Erythroblast (primary cell): ENCODE measurements around the gene GLB1L.

Source experiments
- DNase-seq, 2 experiments: peaks; one replicate each; lab custom pipeline; 2025; lab: John Stamatoyannopoulos, UW
- GATA1 ChIP-seq: IDR thresholded peaks from 2 replicates; pipeline ENCODE4 v1.6.1; 2011; ENCODE audit warnings: low read depth, mild to moderate bottlenecking, control low read depth, low read length, moderate library complexity
- POLR2A ChIP-seq: IDR thresholded peaks from 2 replicates; pipeline ENCODE4 v1.6.1; 2011; ENCODE audit warnings: mild to moderate bottlenecking, low read length

GLB1L gene

DNA sequence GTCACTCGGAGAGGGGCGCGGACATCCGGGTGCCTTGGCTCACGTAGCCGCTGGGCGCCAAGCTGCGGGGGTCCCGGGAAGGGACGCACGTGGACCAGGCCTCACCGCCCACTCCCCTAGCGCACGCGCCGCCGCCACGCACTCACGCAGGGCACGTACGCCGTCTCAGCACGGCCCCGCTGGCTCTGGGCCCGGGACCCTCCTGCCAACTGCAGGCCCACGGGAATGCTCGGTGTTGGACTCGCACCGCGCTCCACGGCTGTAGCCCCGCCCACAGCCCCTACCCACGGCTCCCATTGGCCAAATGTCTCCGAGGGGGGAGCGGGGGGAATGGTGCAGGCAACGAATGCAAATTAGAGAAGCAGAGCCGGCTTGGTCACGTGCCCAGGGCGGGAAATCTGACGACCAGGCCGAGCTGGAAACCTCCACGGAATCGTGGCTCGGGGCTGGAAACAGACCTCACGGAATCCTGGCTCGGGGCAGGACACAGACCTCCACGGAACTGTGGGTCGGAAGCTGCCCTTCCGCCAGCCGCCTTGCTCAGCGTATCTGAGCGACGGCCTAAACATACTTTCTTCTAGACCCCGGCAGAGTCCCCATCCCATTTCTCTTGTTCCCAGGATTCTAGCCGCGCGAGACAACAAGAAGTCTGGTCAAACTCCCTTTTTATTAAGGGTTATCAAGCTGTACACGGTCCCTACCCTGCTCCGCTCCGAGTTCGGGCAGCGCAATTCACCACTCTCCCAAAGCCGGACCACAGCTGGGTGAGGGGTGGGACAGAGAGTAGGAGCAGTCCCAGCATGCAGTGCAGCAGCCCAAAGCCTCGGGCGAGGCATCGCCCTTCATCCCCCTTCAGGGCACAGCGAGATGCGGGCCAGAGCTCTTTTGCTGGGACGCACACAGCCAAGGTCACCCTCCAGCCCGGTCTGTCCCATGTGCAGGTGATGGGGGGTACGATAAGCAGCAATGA lies 26.2 kb downstream of the GLB1L start, which contains the start of gene ABCB6:
TSS of gene ABCB6 (minus strand) at position 227 of the 970 bp plus-strand sequence. CDS start 285 bp downstream, outside the sequence.
- TF ChIP-seq GATA1: no peak
- TF ChIP-seq POLR2A: peak; percentile 95
- DNase-seq: peak; percentile 95 to 97

DNA sequence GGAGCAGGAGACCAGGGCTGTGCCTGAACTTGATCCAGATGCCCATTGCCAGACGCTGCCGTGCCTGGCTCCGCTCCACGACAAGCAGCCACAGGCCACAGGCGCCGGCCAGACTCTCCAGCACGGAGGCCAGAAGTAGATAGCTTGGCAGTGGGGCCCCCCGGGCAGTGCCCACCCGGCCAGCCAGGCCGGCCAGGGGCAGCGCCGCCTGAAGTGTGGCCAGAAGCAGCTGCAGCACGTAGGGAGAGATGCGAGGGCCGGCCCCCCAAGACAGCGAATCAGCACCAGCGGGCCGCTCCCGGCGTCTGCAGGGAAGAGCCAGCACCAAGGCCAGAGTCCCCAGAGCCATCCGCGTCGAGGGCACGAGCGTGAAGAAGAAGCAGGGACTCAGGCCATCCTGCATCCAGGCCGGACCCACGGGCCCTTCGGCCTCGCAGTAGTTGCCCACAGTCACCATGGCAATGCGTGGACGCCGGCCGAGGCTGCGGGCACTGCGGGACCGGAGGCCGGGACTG lies 27.0 kb downstream of the GLB1L start:
- peak; percentile 86 to 88 for DNase-seq
- TF ChIP-seq GATA1 (no peak), POLR2A (no peak)

DNA sequence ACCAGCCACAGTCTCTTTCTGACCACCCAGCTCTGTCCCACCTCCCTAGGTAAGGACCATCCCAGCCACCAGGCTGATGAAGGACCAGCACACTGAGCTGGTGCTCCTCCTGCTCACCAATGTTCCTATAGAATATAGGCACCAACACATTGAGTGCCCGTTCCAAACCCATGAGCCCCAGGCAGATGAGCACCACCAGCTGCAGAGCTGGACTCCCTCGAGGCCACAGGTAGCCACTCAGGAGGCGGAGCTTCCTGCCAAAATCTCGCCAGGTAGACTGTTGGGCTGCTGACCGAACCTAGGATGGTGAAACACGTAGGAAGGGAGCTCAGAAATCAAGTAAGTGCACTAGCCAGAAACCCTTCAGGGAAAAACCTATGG lies 28.7 kb downstream of the GLB1L start:
- TF ChIP-seq POLR2A: no peak
- no peak for TF ChIP-seq GATA1
- no peak for DNase-seq

DNA sequence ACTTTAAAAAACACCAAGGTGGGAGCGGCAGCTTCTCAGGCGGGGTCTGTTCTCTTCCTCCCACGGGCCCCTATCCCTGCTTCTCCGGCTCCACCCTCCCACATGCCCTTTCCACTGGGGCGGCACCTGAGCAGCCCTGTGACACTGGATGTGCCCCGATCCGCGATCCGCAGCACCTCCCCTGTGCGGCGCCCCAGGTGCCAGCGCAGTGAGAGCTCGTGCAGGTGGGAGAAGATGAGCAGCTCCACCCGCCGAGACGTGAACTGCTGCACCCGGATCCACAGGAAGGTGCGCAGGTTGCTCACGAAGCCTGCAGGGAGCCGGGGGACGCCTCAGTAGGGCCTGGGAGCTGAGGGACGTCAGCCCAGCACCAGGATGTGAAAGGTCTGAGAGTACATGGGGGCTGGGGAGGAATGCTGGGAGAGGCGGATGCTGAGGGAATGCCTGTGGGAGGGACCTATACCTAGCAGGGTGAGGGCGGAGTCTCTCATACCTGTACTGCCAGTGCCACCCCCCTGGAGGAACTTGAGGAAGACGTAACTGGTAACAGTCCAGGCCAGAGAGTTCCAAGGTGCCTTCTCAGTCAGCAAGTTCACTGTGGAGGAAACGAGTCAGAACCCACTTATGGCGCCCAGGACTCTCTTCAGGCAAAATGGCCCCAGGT lies 29.2 kb downstream of the GLB1L start:
- no peak for TF ChIP-seq GATA1
- TF ChIP-seq POLR2A: no peak
- DNase-seq: no peak

DNA sequence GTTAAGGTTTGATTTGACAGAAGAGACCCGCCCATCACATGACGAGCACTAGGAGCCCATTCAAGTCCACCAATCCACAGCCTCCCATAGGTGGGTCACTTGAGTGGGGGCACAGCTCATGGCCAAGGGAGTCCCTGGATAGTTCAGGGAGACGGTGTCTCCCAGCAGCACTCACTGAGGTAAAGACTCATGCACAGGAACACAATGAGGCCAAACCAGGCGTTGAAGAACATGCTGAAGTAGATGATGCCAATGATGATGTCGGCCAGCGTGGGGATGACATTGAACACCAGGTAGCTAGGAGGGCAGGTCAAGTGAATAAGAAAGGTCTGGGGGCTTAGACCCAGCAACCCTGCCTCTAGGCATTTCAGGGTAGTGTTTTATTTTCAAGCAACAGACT lies 30.5 kb downstream of the GLB1L start:
- no peak for TF ChIP-seq POLR2A
- no peak for TF ChIP-seq GATA1
- no peak for DNase-seq

DNA sequence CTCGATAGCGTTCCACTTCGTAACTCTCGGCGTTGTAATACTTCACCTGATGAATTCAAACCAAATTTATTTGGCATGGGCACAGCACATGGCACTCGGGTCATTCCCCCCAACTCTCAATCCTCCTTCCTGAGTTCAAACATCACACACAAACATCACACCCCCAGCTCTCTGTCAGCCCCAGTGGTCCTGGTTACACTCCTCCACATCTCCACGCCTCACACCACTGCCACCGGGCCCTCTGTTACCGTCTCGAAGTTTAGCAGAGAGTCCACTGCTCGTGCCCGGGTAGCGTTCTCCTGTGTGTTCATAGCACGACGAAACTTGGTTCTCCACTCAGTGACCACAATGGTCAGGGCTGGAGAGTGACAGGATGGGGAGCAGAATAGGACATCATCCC lies 31.1 kb downstream of the GLB1L start:
- TF ChIP-seq POLR2A (peak; percentile 11), GATA1 (no peak)
- DNase-seq: no peak

DNA sequence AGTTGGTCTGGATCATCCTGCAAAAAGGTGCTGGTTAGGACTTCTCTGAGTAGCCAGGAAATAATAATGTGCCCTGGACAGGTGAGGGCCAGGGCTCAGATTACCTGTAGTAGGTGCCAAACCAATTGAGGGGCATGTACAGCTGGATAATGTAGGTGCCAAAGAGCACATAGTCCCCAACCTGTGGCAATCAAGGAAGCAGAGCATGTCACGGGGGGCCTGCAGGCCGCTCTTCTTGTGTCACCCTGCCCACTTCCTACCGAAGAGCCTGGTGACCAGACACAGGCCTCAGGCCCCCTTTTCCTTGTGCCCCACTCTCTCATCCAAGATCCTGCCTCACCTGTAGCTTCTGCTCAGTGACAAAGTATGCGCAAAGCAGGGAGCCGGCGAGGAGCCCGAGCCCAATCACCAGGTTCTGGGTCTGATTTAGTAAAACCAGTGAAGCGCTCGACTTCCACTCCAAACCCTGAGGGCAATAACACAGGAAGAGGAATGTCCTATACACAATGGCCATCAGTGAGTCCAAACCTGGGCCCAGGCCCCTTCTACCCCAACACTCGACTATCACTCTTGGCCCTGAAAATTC lies 31.7 kb downstream of the GLB1L start:
- no peak for TF ChIP-seq POLR2A
- no peak for DNase-seq

DNA sequence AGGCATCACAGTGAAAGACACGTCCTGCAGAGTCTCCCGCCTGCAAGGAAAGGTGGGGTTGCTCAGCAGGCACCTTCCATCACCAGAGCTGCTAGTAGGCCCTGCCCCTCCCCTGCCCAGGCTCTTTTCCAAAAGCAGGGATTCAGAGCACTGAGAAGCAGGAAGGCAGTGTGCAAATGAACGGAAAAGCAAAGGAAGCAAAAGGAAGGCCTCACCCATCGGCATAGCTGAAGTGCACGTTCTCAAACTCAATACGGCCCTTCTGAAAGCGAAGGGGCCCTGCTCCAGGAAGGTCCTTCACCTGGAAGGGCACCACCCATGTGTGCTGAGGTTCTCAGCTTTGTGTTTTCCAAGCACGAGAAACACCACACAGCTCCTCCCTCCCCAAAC lies 32.2 kb downstream of the GLB1L start:
- TF ChIP-seq GATA1 (no peak), POLR2A (no peak)
- DNase-seq: no peak

DNA sequence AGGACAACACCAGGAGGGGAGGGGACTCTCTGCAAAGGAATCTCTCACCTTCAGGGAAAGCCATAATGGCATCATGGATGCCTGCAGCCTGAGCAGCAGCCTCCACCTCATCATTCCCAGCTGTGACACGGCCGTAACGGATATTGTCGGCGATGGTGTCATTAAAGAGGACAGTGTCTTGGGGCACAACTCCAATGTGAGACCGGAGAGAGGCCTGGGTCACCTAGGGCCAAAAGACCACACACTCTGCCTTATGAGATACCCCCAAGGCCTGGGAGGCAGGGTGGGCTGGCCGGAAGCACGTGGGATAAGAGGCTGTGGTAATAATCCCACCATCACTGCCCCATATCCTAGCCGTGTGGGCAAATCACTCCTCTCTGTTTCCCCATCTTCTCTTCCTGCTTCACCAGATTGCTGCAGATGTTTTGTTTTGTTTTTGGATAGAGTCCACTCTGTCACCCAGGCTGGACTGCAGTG lies 34.3 kb downstream of the GLB1L start:
- no peak for DNase-seq
- TF ChIP-seq GATA1 (no peak), POLR2A (peak; percentile 1)

DNA sequence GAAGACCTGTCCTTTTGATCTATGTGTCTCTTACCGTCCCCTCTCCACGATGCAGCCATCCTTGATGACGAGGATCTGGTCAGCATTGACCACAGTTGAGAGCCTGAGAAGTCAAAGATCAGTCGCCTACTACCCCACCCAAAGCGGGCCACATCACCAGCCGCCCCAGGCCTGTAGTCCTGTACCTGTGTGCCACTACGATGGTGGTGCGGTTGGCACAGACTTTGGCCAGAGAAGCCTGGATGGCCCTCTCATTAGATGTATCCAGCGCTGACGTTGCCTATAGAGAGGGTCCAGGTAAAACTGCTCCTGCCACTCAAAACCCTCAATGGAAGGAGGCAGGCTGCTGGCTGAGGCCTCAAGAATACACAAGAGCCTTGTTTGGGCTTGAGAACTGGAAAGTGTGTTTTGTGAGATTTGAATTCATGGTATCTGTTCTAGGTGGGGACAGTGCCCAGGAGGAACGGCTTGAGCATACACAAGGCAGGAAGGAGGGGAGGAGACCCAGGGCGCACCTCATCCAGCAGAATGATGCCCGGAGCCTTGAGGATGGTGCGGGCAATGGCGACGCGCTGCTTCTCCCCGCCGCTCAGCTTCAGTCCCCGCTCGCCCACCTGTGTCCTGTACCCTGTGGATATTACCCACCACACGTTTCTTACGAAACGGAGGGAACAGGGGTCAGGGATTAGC lies 34.9 kb downstream of the GLB1L start:
- TF ChIP-seq GATA1 (no peak), POLR2A (peak; percentile 34)
- DNase-seq: no peak

DNA sequence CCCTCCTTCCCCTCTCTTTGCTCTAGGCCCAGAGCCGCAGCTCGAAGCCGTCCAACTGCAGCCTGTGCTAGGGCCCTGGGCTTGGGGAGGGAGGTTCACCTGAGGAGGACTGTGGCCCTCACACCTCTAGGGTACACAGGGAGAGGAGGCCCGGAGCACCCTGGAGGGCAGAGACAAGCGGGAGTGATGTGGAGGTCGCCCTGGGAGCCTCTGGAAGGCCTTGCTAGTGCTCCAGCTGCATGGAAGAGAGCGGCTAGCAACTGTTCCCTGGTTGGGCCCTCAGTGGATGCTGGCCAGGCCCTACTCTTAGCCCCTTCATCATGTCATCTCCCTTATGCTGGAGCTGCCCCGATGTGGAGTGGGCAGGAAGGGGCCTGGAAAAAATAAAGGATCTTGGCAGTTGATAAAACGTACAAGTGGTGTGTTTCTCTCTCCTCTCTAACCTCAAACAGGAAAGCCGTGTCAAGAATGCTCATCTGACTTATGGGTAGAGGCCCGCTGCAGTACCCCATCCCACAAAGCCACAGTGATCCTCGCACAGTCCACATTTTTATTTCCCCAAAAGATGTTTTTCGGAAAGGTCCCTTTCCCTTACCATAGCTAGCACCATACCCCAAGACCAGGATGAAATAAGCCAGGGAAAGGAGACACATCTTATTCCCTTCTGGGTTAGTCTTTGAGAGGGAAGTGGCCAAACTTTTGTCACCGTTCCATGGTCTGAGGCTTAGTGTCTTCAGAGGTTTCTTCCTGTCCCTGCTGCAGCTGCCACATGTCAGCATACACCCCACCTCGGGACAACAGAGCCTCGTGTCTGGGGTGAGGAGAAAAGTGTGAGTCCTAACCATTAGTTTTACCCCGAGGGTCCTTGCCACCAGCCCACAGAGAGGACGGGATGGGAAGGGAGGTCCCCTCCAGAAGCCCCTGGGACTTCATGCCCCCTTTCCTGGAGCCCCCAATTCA lies 35.7 kb downstream of the GLB1L start:
- TF ChIP-seq POLR2A: no peak
- no peak for TF ChIP-seq GATA1
- DNase-seq: no peak
